Ectodermal cell (in vitro differentiated cells): ENCODE measurements around the gene PRH1. TPM values are rescaled to one million over a fixed set of nuclear protein-coding genes. Genes with fewer than 3 reads are reported as not detected.

Experiments
- H3K27ac ChIP-seq: 2 replicates; pipeline ENCODE4 v1.7.0; 2013; ENCODE audit warnings: mild to moderate bottlenecking, low read depth, low read length; ENCODE audit not compliant: insufficient read depth, poor library complexity, severe bottlenecking
- H3K27me3 ChIP-seq: 2 replicates; pipeline ENCODE4 v1.7.0; 2013; ENCODE audit warnings: mild to moderate bottlenecking, low read length; ENCODE audit not compliant: insufficient read depth, control insufficient read depth, poor library complexity, severe bottlenecking
- H3K36me3 ChIP-seq: one replicate; pipeline ENCODE4 v1.7.0; 2013; ENCODE audit warnings: low read length; ENCODE audit not compliant: control insufficient read depth, insufficient read depth
- H3K4me1 ChIP-seq: one replicate; pipeline ENCODE4 v1.7.0; 2013; ENCODE audit warnings: low read length; ENCODE audit not compliant: control insufficient read depth, insufficient read depth
- H3K4me3 ChIP-seq: 2 replicates; pipeline ENCODE4 v1.7.0; 2013; ENCODE audit warnings: low read depth, low read length, control low read depth; ENCODE audit not compliant: insufficient read depth
- H3K9me3 ChIP-seq: 2 replicates; pipeline ENCODE4 v1.7.0; 2013; ENCODE audit warnings: mild to moderate bottlenecking, low read length, moderate library complexity; ENCODE audit not compliant: control insufficient read depth
- WGBS, 2 experiments: methylation state at CpG; one replicate each; pipeline ENCODE4 v1.1.7; 2013; ENCODE audit warnings: missing lambda C conversion rate in 2 of 2; 5-methylcytosine and 5-hydroxymethylcytosine counted together
- polyA plus RNA-seq, 4 experiments: library from polyadenylated mRNA; stranded (reverse); fragments of 50-300 nt; gene quantifications; one replicate each; pipeline ENCODE4 v1.2.3, GENCODE V29; 2013

The PRH1 gene
- 4.3 TPM for polyA plus RNA-seq (2013, experiment 1 of 4)
- polyA plus RNA-seq (2013, experiment 2 of 4): 4.1 TPM
- polyA plus RNA-seq (2013, experiment 3 of 4): 3.6 TPM
- polyA plus RNA-seq (2013, experiment 4 of 4): 4.0 TPM

DNA sequence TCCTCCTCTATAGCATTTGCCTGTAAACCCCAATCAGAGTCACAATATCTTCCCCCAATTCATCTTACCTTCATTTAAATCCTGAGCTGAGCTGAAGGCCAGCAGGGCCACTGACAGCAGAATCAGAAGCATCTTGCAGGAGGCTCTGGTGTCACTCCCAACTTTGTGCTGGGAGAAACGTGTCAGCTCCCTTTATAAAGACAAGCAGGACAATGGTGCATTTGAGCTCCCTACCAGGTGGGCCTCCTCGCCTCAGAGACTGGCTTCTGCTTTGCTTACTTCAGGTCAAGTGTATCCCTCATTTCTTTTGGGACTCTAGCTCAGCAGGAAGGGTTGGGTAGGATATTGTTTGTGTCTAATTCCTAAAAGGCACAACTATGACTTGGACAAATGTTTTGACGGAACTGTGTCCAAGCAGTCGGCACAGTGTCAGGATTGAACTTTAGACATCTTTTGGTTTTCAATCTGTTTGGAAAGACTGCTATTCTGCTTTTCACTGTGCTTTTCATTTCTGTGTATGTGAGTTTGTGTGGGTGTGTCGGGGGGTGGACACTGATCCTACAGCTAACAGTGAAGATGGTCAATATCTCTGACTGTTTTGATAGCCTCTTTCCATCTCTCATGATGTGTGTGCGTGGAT lies at the start of gene PRH1:
TSS of gene PRH1 (minus strand) at position 170 of the 640 bp plus-strand sequence. CDS start at position 132, 38 bp downstream.
- H3K4me1 ChIP-seq: no peaks in the 10 kb centered on the region
- 76 to 88% methylated on average over 5 to 6 of the region's 6 CpGs for WGBS, 2 experiments
- H3K27me3 ChIP-seq: no peaks in the 10 kb centered on the region
- H3K36me3 ChIP-seq: no peaks in the 10 kb centered on the region
- no peak within 1 kb of the TSS for H3K4me3 ChIP-seq
- H3K27ac ChIP-seq: no peak within 1 kb of the TSS
- H3K9me3 ChIP-seq: no peaks in the 10 kb centered on the region

- Histone ChIP-seq H3K4me3 (no peak within 1 kb of the TSS), H3K9me3 (no peaks in the 10 kb centered on the region)
- WGBS, 2 experiments: 91 to 93% methylated on average over 5 of the region's 5 CpGs
Measured at GRCh38 chr12:10928746-10929286, 44.8 kb upstream of the PRH1 start, which contains the start of gene PRH2. Gene PRH2 (plus strand): TSS chr12:10929236. CDS start chr12:10929274, 38 bp downstream.

GRCh38 chr12:10926269-10926668 lies 42.2 kb upstream of the PRH1 start:
- H3K27me3 ChIP-seq: no peaks in the 10 kb centered on the region
- no peak overlapping the region for H3K4me3 ChIP-seq
- no peak overlapping the region for H3K27ac ChIP-seq
- H3K4me1 ChIP-seq: no peaks in the 10 kb centered on the region
- no peaks in the 10 kb centered on the region for H3K36me3 ChIP-seq
- H3K9me3 ChIP-seq: no peaks in the 10 kb centered on the region
- WGBS, 2 experiments: 93 to 97% methylated on average over 5 of the region's 5 CpGs

More at GRCh38 chr12:10928746-10929286, 44.8 kb upstream of the PRH1 start, which contains the start of gene PRH2:
- no peaks in the 10 kb centered on the region for H3K36me3 ChIP-seq
- H3K27ac ChIP-seq: no peak within 1 kb of the TSS
- no peaks in the 10 kb centered on the region for H3K27me3 ChIP-seq
- H3K4me1 ChIP-seq: no peaks in the 10 kb centered on the region

- Histone ChIP-seq H3K4me1 (no peaks in the 10 kb centered on the region), H3K36me3 (no peaks in the 10 kb centered on the region), H3K27ac (no peak overlapping the region), H3K4me3 (no peak overlapping the region), H3K27me3 (no peaks in the 10 kb centered on the region), H3K9me3 (no peaks in the 10 kb centered on the region)
- 100% methylated on average over 1 of the region's 1 CpG; no CpG with 5 or more reads in 1 of the 2 experiments for WGBS, 2 experiments
Measured at GRCh38 chr12:10919809-10920208, 35.8 kb upstream of the PRH1 start.

DNA sequence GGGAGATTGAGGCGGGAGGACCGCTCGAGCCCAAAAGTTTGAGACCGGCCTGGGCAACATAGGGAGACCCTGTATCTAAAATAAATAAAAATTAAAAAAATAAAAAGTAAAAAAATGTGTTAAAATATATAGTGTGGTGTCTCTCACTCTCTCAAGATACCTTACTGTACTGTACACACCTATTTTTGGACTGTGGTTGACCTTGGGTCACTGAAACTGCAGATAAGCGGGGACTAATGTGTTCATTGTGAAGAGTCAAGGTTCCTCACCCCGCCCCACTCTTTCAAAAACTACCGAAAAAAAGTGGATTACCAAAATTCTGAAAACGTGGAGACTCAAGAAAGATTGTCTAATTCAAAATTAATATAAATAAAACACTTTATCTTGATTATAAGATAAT lies 26.3 kb upstream of the PRH1 start:
- Histone ChIP-seq H3K27me3 (no peaks in the 10 kb centered on the region), H3K4me1 (no peaks in the 10 kb centered on the region), H3K36me3 (no peaks in the 10 kb centered on the region), H3K27ac (no peak overlapping the region), H3K4me3 (no peak overlapping the region), H3K9me3 (no peaks in the 10 kb centered on the region)
- WGBS, 2 experiments: 74 to 78% methylated on average over 5 to 6 of the region's 8 CpGs

GRCh38 chr12:10909462-10909861 lies 25.4 kb upstream of the PRH1 start, which contains the start of gene TAS2R13:
Gene TAS2R13 (minus strand): TSS chr12:10909562. CDS start chr12:10909298, 264 bp downstream.
- no peaks in the 10 kb centered on the region for H3K36me3 ChIP-seq
- H3K27ac ChIP-seq: no peak within 1 kb of the TSS
- H3K4me1 ChIP-seq: no peaks in the 10 kb centered on the region
- no peaks in the 10 kb centered on the region for H3K9me3 ChIP-seq
- no peaks in the 10 kb centered on the region for H3K27me3 ChIP-seq
- no peak within 1 kb of the TSS for H3K4me3 ChIP-seq
- 83 to 90% methylated on average over 1 of the region's 1 CpG for WGBS, 2 experiments

GRCh38 chr12:10904686-10905085 lies 20.6 kb upstream of the PRH1 start:
- 84 to 92% methylated on average over 4 of the region's 4 CpGs for WGBS, 2 experiments
- Histone ChIP-seq H3K9me3 (no peaks in the 10 kb centered on the region), H3K27me3 (no peaks in the 10 kb centered on the region), H3K4me3 (no peak overlapping the region), H3K36me3 (no peaks in the 10 kb centered on the region), H3K4me1 (no peaks in the 10 kb centered on the region), H3K27ac (no peak overlapping the region)

DNA sequence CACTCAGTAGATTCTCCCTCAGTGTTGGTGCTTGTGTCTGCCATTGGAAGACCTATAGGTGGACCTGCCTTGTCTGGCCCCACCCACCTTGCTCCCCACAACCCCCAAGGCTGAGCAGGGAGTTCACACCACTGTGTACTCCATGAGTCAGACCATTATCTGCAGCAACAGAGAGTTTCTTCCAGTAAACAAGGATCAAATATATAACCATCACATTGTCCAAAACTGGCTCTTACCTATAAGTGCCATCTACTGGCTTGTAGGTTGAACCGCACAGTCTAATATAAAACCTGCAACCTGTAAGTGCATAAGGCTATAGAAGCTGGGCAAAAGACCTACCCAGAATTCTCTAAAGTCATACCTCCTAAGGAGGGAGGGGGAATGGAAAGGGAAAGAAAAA lies 17.4 kb upstream of the PRH1 start:
- Histone ChIP-seq H3K4me3 (no peak overlapping the region), H3K36me3 (no peaks in the 10 kb centered on the region), H3K9me3 (no peaks in the 10 kb centered on the region), H3K27me3 (no peaks in the 10 kb centered on the region), H3K27ac (no peak overlapping the region), H3K4me1 (no peaks in the 10 kb centered on the region)
- 100% methylated on average over 1 of the region's 1 CpG for WGBS, 2 experiments

GRCh38 chr12:10900972-10901371 lies 16.9 kb upstream of the PRH1 start:
- WGBS, 2 experiments: 96% methylated on average over 1 of the region's 1 CpG
- H3K9me3 ChIP-seq: no peaks in the 10 kb centered on the region
- H3K36me3 ChIP-seq: no peaks in the 10 kb centered on the region
- no peak overlapping the region for H3K27ac ChIP-seq
- H3K27me3 ChIP-seq: no peaks in the 10 kb centered on the region
- no peaks in the 10 kb centered on the region for H3K4me1 ChIP-seq
- H3K4me3 ChIP-seq: no peak overlapping the region

- no peaks in the 10 kb centered on the region for H3K36me3 ChIP-seq
- H3K9me3 ChIP-seq: no peaks in the 10 kb centered on the region
- 90 to 96% methylated on average over 1 of the region's 1 CpG for WGBS, 2 experiments
- no peaks in the 10 kb centered on the region for H3K27me3 ChIP-seq
- no peak overlapping the region for H3K4me3 ChIP-seq
- no peak overlapping the region for H3K27ac ChIP-seq
- H3K4me1 ChIP-seq: no peaks in the 10 kb centered on the region
Measured at GRCh38 chr12:10900530-10900929, 16.5 kb upstream of the PRH1 start.
